Measurements from ENCODE around the gene WDR5B.
"Not testable (repeated sequence)": the region's sequence is repeated elsewhere in the genome, so short reads cannot be mapped to it uniquely, and the experiment has no call there.

- not testable (repeated sequence) for TF ChIP-seq CTCF, POLR2A (IDR thresholded peaks at IDR 0.05)
These were observed 50.1 kb downstream of the WDR5B start for GRCh38 chr3:122365582-122366378.

All from lower leg skin (tissue), 3 donors.